Subcutaneous abdominal adipose tissue (tissue), 5 donors: ENCODE results near the gene CES1.
"Not testable (repeated sequence)": the region's sequence is repeated elsewhere in the genome, so short reads cannot be mapped to it uniquely, and the experiment has no call there.

Experiments used
- H3K27ac ChIP-seq: one replicate; pipeline ENCODE4 v1.7.0; 2013; ENCODE audit warnings: low read depth, mild to moderate bottlenecking, inconsistent platforms, low read length, moderate library complexity
- H3K27me3 ChIP-seq, 5 donors: one replicate each; pipeline ENCODE4 v1.7.0; 2013; ENCODE audit warnings: low read length in 5 of 5, inconsistent platforms in 1 of 5; ENCODE audit not compliant: control insufficient read depth in 5 of 5, insufficient read depth in 4 of 5
- H3K36me3 ChIP-seq, 5 donors: one replicate each; pipeline ENCODE4 v1.7.0; 2013; ENCODE audit warnings: low read length in 5 of 5; ENCODE audit not compliant: control insufficient read depth in 5 of 5, insufficient read depth in 5 of 5
- H3K4me1 ChIP-seq, 5 donors: one replicate each; pipeline ENCODE4 v1.7.0; 2013; ENCODE audit warnings: low read length in 5 of 5, mild to moderate bottlenecking in 3 of 5, moderate library complexity in 1 of 5; ENCODE audit not compliant: control insufficient read depth in 5 of 5, insufficient read depth in 5 of 5
- H3K4me3 ChIP-seq, 5 donors: one replicate each; pipeline ENCODE4 v1.7.0; 2013; ENCODE audit warnings: low read length in 5 of 5, low read depth in 1 of 5
- H3K9ac ChIP-seq, 5 donors: one replicate each; pipeline ENCODE4 v1.7.0; 2013; ENCODE audit warnings: low read length in 5 of 5, mild to moderate bottlenecking in 4 of 5, moderate library complexity in 3 of 5
- H3K9me3 ChIP-seq, 5 donors: one replicate each; pipeline ENCODE4 v1.7.0; 2013; ENCODE audit warnings: low read length in 5 of 5; ENCODE audit not compliant: control insufficient read depth in 5 of 5
- donor health status: healthy.
- donor health status: healthy.
- donor health status: healthy.
- donor health status: healthy.
- donor health status: healthy.

The CES1 gene

GRCh38 chr16:55753145-55753631 lies 79.7 kb downstream of the CES1 start:
- not testable (repeated sequence) for H3K36me3 ChIP-seq, H3K4me3 ChIP-seq, H3K9ac ChIP-seq, H3K27ac ChIP-seq, H3K27me3 ChIP-seq, H3K4me1 ChIP-seq
- H3K9me3 ChIP-seq, result peaks cover 0 to 12% (median 6%) of the 10 kb centered on the region in 5 donors
